HG03442 (cell line): ENCODE measurements around the gene ENKD1.

Experiments used
- ATAC-seq: cut with Tn5 transposase; IDR thresholded peaks from one replicate; pipeline ENCODE4 v1.9.1; 2021; ENCODE audit warnings: mild to moderate bottlenecking, moderate library complexity; ENCODE audit not compliant: unreplicated experiment

ENKD1 gene

GRCh38 chr16:67664258-67664657, 2.3 kb downstream of the ENKD1 start:
- no peak for ATAC-seq

GRCh38 chr16:67663877-67664222, 2.7 kb downstream of the ENKD1 start:
- ATAC-seq: no peak

GRCh38 chr16:67663151-67663876, 3.2 kb downstream of the ENKD1 start:
- no peak for ATAC-seq

- ATAC-seq: no peak
These were observed 3.9 kb downstream of the ENKD1 start for GRCh38 chr16:67662653-67663010.

- no peak for ATAC-seq
These were observed 4.5 kb downstream of the ENKD1 start for GRCh38 chr16:67661886-67662652.

GRCh38 chr16:67661101-67661761, 5.3 kb downstream of the ENKD1 start:
- no peak for ATAC-seq

GRCh38 chr16:67660564-67661028, 6.0 kb downstream of the ENKD1 start, which contains the start of gene PARD6A:
TSS of gene PARD6A (plus strand) at chr16:67660960. CDS start at chr16:67661039, 79 bp downstream.
- peak; percentile 73 for ATAC-seq

- peak; percentile 55 for ATAC-seq
These were observed 6.6 kb downstream of the ENKD1 start, which contains the start of gene ACD for GRCh38 chr16:67659675-67660563. TSS of gene ACD (minus strand) at chr16:67660260. CDS start at chr16:67660220, 40 bp downstream.

GRCh38 chr16:67658849-67659674, 7.5 kb downstream of the ENKD1 start:
- no peak for ATAC-seq

- no peak for ATAC-seq
These were observed 8.6 kb downstream of the ENKD1 start for GRCh38 chr16:67657751-67658518.

- no peak for ATAC-seq
These were observed 9.4 kb downstream of the ENKD1 start for GRCh38 chr16:67657017-67657608.

- no peak for ATAC-seq
These were observed 10.1 kb downstream of the ENKD1 start for GRCh38 chr16:67656344-67657016.

GRCh38 chr16:67655363-67655762, 11.2 kb downstream of the ENKD1 start:
- no peak for ATAC-seq

GRCh38 chr16:67654403-67654911, 12.1 kb downstream of the ENKD1 start:
- no peak for ATAC-seq

- ATAC-seq: no peak
These were observed 12.7 kb downstream of the ENKD1 start for GRCh38 chr16:67653789-67654402.

- ATAC-seq: no peak
These were observed 13.3 kb downstream of the ENKD1 start for GRCh38 chr16:67653128-67653788.

- no peak for ATAC-seq
These were observed 13.9 kb downstream of the ENKD1 start for GRCh38 chr16:67652578-67653127.
